ENCODE data around the gene CAMK2D.

The CAMK2D gene

GRCh38 chr4:113763029-113763285 lies 1.4 kb upstream of the CAMK2D start:
- no peak for DNase-seq (ENCODE audit: low read depth in 2 of 2)

GRCh38 chr4:113762186-113763028 lies 869 bp upstream of the CAMK2D start:
- peak; percentile 98 to 99 for DNase-seq (ENCODE audit: low read depth in 2 of 2)

GRCh38 chr4:113760795-113761619 lies 531 bp downstream of the CAMK2D start:
- peak; percentile 28 to 51 for DNase-seq (ENCODE audit: low read depth in 2 of 2)

GRCh38 chr4:113760094-113760794 lies 1.3 kb downstream of the CAMK2D start:
- DNase-seq (ENCODE audit: low read depth in 2 of 2): peak; percentile 13 to 16

- DNase-seq (ENCODE audit: low read depth in 2 of 2): no peak
Measured at GRCh38 chr4:113759696-113760093, 1.8 kb downstream of the CAMK2D start.

- no peak for DNase-seq (ENCODE audit: low read depth in 2 of 2)
Measured at GRCh38 chr4:113758372-113758771, 3.2 kb downstream of the CAMK2D start.

- no peak for DNase-seq (ENCODE audit: low read depth in 2 of 2)
Measured at GRCh38 chr4:113757486-113757885, 4.1 kb downstream of the CAMK2D start.

- no peak for DNase-seq (ENCODE audit: low read depth in 2 of 2)
Measured at GRCh38 chr4:113756005-113756410, 5.5 kb downstream of the CAMK2D start.

- no peak for DNase-seq (ENCODE audit: low read depth in 2 of 2)
Measured at GRCh38 chr4:113750734-113751133, 10.8 kb downstream of the CAMK2D start.

GRCh38 chr4:113750296-113750695 lies 11.2 kb downstream of the CAMK2D start:
- DNase-seq (ENCODE audit: low read depth in 2 of 2): no peak

- no peak for DNase-seq (ENCODE audit: low read depth in 2 of 2)
Measured at GRCh38 chr4:113749178-113749577, 12.4 kb downstream of the CAMK2D start.

- DNase-seq (ENCODE audit: low read depth in 2 of 2): no peak
Measured at GRCh38 chr4:113747949-113748348, 13.6 kb downstream of the CAMK2D start.

- DNase-seq (ENCODE audit: low read depth in 2 of 2): no peak
Measured at GRCh38 chr4:113745711-113746110, 15.8 kb downstream of the CAMK2D start.

GRCh38 chr4:113744667-113745240 lies 16.8 kb downstream of the CAMK2D start:
- no peak for DNase-seq (ENCODE audit: low read depth in 2 of 2)

GRCh38 chr4:113743690-113744089 lies 17.8 kb downstream of the CAMK2D start:
- no peak for DNase-seq (ENCODE audit: low read depth in 2 of 2)

- DNase-seq (ENCODE audit: low read depth in 2 of 2): no peak
Measured at GRCh38 chr4:113742643-113743042, 18.9 kb downstream of the CAMK2D start.

- no peak for DNase-seq (ENCODE audit: low read depth in 2 of 2)
Measured at GRCh38 chr4:113741956-113742355, 19.6 kb downstream of the CAMK2D start.

- DNase-seq (ENCODE audit: low read depth in 2 of 2): no peak
Measured at GRCh38 chr4:113740857-113741379, 20.6 kb downstream of the CAMK2D start.

GRCh38 chr4:113739197-113739596 lies 22.3 kb downstream of the CAMK2D start:
- no peak for DNase-seq (ENCODE audit: low read depth in 2 of 2)

- no peak for DNase-seq (ENCODE audit: low read depth in 2 of 2)
Measured at GRCh38 chr4:113738251-113738650, 23.3 kb downstream of the CAMK2D start.

- no peak for DNase-seq (ENCODE audit: low read depth in 2 of 2)
Measured at GRCh38 chr4:113733685-113734084, 27.9 kb downstream of the CAMK2D start.

- DNase-seq (ENCODE audit: low read depth in 2 of 2): no peak
Measured at GRCh38 chr4:113732967-113733527, 28.5 kb downstream of the CAMK2D start.
